ENCODE measurements around the gene NRTN. TPM values are rescaled to one million over a fixed set of nuclear protein-coding genes. Genes with fewer than 3 reads are reported as not detected.

NRTN gene, protein sequence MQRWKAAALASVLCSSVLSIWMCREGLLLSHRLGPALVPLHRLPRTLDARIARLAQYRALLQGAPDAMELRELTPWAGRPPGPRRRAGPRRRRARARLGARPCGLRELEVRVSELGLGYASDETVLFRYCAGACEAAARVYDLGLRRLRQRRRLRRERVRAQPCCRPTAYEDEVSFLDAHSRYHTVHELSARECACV
- 0.25 and 0.32 TPM in 2 replicates for total RNA-seq

DNA sequence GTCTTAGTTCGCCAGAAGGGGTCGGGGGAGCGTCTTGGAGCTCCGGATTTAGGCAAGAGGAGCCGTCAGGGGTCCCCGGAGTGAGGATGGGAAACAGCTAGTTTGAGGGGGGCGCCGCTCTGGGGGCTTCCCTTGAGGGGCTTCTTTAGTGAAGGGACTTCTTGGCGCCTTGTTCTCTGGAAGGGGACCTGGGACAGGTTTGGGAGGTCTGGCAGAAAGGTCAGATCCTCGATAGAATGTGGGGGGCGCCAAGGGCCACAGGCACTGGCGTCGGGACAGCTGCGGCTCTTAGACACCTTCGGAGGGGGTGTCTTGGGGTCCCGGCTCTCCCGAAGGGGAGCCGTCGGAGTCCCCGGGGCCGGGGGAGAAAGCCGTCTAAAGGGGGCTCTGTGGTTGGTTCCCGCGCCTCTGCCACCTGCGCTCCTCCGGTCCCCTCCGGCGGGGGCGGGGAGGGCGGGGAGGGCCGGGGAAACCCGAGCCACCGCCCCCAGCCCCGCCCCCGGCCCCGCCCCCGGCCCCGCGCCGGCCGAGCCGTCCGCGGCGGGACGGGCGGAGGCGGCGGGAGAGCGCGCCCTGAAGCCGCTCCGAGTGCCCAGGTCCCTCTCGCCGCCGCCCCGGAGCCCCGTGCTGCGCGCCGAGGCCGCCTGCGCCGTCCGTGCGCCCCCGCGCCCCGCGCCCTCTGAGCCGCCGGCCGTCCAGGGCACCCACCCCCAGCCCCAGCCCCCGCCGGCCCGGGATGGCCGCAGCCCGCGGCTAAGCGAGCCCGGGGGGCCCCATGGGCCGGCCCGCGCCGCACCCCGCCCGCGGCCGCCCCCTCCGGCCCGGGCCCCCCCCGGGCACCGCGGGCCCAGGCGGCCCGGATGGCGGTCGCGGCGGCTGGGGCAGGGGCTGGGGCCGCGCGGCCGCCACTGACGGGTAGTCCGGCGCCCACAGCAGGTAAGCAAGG, at the start of gene NRTN:
Gene NRTN (plus strand): TSS at position 552 of the 946 bp plus-strand sequence. CDS start 19,099 bp downstream, outside the sequence.

DNA sequence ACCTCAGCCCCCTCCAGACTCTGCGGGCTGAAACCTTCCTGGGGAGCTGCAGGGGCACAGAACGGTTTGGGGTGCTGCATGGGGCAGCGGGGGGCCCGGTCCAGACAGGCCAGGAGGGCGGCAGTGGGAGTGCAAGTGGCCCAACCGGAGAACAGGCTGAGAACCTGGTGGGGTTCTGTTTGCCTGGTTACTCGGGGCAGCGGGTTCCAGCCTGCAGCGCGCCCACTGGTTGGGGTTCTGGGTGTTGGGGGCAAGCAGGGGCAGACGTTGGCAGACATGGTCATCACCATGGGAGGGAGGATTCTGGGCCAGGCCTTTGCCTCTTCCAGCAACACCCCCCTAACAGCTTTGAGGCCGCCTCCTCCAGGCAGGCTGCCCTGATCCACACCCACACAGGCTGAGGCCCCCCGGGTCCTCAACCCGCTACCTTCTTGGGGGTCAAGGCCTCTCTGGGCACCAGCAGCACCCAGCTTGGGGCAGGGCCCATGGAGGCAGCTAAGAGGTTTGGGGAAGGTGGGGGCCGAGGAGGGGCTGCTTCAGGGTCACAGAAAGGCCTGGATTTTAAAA, 20.2 kb upstream of the NRTN start, which contains the start of gene PRR22:
Gene PRR22 (minus strand): TSS at position 166 of the 567 bp plus-strand sequence. CDS start 86 bp downstream, at position 80.

DNA sequence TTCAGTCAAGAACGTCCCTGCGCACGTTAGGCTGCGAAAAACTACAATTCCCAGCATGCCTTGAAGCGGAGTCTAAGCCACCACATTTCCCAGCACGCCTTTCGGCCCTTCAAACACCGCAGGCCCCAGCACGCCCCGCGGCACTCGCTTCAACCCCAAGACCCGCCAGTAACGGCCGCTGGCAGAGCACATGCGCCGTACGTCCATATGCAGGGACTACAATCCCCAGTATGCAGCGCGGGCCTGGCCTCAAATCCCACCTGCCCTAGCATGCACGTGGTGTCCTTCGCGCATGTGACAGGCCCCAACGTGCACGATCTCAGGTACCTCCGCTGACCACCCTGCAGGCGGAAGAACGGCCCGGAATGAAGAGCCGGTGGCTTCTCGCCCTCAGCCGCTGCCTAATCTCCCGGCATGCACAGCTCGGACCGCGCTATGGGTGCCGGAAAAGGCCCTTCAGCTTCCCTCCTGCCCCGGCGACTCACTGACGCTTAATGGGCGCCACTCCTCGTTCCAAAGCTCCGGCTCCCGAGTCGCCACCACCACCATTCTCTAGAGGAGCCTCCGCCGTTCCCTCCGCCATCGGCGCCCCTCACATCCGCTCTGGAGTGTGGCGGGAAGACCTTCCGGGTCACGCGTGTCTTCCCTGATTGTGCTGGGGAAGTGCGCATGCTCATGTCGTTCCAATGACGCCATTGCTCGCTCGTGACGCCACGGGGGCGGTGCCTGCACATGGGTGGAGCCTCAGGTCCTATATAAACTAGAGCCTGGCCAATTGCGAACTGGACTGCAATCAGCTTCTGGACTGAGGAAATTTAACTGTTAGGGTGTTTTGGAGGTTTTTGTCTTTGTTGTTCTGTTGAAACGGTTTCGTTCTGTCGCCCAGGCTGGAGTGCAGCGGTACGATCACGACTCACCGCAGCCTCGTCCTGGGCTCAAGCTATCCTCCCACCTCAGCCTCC, 14.0 kb upstream of the NRTN start, which contains the start of gene DUS3L:
Gene DUS3L (minus strand): TSS at position 605 of the 962 bp plus-strand sequence. CDS start 22 bp downstream, at position 583.

DNA sequence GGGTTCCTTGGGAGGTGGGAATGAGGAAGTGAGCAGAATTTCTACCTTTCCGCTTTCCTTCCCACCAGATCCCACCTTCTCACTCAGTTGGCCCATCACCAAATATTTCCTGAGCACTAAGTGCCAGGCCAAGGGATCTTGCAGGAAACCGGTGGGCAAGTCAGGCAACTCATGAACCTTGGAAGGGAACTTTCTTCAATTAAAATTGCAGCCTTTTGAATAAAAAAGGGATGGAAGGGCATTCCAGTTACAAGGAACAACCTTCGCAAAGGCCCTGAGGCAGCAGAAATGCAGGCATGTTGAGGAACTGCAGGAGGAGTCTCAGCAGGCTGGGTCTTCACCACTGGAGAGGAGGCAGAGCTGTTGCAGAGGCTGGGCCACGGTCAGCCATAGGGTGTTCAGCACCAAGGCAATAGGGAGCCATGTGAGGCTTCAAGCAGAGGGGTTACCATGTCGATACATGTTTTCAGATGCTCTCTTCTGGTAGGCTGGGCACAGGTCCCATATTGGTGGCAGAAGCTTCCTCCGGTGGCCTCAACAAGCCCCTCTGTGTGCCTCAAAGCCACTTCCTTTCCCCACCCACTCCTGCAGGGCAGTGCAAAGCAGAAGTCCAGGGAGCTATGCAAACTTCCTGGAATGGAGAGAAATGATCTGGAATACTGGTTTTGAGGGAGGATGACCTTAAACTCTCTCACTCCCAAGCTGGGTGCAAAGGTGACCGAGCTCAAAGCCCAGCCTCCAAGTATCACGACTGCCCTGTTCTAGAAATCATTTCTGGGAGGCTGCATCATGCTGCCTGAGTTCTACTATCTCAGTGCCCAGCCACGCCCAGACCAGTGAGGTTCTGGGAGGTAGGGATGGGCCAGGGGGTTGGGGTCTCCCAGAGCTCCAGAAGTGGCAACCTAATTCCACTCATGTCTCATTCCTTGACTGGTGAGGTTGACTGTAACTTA, 34.5 kb downstream of the NRTN start, which contains the start of gene FUT6:
Gene FUT6 (minus strand): TSS at position 638 of the 953 bp plus-strand sequence. CDS start 7,135 bp downstream, outside the sequence.

DNA sequence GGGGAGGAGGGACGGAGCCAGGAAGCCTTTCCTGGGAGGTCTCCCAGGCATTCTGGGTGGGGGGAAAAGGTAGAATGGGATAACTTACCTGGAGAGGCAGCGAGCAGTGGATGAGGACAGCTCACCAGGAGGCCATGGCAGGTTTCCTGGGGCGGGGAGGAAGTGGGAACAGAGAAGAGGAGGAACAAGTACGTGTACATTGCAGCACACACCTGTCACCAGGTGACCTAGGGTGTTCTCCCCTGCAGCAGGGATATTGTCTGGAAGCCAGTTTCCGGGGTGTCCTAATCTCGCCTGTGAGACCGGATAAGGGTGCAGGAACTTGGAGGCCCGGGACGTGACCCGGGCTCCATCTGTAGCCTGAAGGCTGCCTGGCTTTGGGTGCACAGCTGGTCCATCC, 46.4 kb downstream of the NRTN start, which contains the start of gene FUT3:
Gene FUT3 (minus strand): TSS at position 148 of the 400 bp plus-strand sequence.

Other genes starting within 250 kb of the NRTN start
- gene TINCR, start 237.1 kb upstream of the NRTN start, total RNA-seq = 0.06 TPM in 1 of 2 replicates, not detected in the other
- gene SAFB2, start 182.3 kb upstream of the NRTN start, total RNA-seq = 21.0 and 59.6 TPM in 2 replicates
- 44.5 and 85.1 TPM in 2 replicates for gene SAFB, start 182.0 kb upstream of the NRTN start, total RNA-seq
- gene MICOS13, start 124.6 kb upstream of the NRTN start, total RNA-seq = 23.2 and 39.2 TPM in 2 replicates
- gene HSD11B1L, start 124.0 kb upstream of the NRTN start, total RNA-seq = 6.3 and 8.1 TPM in 2 replicates
- 360 and 493 TPM in 2 replicates for gene RPL36, start 114.8 kb upstream of the NRTN start, total RNA-seq
- gene LONP1, start 84.9 kb upstream of the NRTN start, total RNA-seq = 58.9 and 92.1 TPM in 2 replicates
- not detected in 2 replicates for gene CATSPERD, start 84.4 kb upstream of the NRTN start, total RNA-seq
- gene PRR22, start 20.3 kb upstream of the NRTN start, total RNA-seq = 0.13 and 0.32 TPM in 2 replicates
- 21.2 and 23.5 TPM in 2 replicates for gene DUS3L, start 13.9 kb upstream of the NRTN start, total RNA-seq
- not detected in 2 replicates for gene FUT6, start 34.6 kb downstream of the NRTN start, total RNA-seq
- not detected in 2 replicates for gene FUT3, start 46.4 kb downstream of the NRTN start, total RNA-seq
- not detected in 2 replicates for gene FUT5, start 65.5 kb downstream of the NRTN start, total RNA-seq
- 193 and 269 TPM in 2 replicates for gene NDUFA11, start 98.7 kb downstream of the NRTN start, total RNA-seq
- 3.7 and 5.8 TPM in 2 replicates for gene VMAC, start 99.8 kb downstream of the NRTN start, total RNA-seq
- gene CAPS, start 109.2 kb downstream of the NRTN start, total RNA-seq = 1.9 and 3.5 TPM in 2 replicates
- 25.1 and 41.5 TPM in 2 replicates for gene RANBP3, start 173.1 kb downstream of the NRTN start, total RNA-seq